GM21723 (cell line): ENCODE results near the gene DTD2.
"Not testable (repeated sequence)": the region's sequence is repeated elsewhere in the genome, so short reads cannot be mapped to it uniquely, and the experiment has no call there.

Source experiments
- ATAC-seq: cut with Tn5 transposase; IDR thresholded peaks from one replicate; pipeline ENCODE4 v1.9.1; 2021; ENCODE audit warnings: mild to moderate bottlenecking, moderate library complexity; ENCODE audit not compliant: unreplicated experiment

DTD2 gene

DNA sequence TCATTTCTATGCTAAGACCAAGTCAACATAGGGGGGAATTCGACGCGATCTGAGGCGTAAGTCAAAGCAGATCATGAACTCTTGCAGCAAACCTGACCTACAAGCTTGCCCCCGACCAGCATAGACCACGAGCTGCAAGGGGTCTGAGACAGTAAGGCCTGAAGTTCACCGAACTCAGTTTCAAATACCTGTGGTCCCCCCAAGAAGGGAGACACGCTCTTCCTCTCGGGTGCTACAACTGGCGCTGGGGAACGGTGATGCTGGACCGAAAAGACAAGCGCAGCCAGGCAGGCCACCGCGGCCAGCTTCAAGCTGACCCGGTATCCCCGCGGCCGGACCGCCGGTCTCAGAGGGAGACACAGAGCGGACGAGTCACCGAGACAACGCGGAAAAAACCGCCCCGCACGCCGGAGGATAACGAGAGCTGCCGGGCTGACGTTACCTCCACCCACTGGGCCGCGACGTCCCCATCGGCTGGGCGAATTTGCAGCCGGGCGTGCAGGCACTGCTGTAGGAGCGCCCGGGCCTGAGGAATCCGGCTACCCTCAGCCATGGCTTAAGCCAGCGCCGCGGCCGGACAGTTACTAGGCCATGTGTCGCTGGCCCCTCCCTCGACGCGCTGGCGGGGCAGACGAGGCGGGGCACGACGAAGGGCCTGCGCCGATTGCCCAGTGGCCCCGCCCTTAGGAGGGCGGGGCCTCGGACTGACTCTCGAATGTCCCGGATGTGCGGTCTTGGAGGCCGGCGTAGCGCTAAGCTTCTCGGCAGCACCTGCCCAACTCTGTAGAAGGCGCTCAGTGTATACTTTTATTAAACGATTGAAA lies at the start of gene DTD2:
Gene DTD2, minus strand, starts transcription at position 666 of the 824 bp plus-strand sequence. Its CDS starts 113 bp downstream, at position 553.
- ATAC-seq, result peak; percentile 99

DNA sequence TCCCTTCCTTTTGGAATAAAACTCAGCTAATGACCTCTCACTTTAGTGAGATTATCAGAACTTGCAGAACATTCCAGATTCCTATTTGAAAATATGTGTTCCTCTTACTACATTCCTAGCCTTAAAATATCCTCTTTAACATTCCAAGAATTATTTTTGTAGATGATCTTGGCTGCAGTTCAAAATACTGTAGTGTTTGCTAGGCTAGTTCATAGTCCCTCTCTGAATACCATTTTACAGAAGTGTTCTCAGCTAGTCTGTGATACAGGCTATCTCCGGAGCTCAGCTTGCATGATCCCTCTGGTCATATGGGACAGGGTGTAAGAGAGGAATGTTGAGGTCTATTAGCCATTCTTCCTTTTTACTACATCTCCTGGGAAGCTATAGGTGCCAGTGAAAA lies 48.1 kb upstream of the DTD2 start:
- no peak for ATAC-seq

DNA sequence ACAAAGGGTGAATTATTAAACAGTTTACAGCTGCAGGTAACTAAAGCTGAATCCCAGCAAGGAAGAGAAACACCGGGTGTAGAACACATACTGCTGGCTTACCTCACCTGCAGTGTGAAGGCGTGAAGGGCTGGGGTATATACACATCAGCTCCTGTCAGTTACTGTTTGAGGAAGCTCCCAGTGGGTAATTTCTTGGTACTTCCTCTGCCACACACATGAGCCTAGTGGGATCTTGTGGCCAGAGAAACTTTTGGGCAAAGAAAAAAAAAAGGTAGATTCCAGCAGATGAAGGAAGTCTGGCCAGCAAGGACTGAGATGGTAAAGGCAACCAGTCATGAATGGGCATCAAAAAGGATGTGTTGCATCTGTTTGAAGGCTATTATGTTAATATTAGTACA lies 44.6 kb upstream of the DTD2 start:
- no peak for ATAC-seq

DNA sequence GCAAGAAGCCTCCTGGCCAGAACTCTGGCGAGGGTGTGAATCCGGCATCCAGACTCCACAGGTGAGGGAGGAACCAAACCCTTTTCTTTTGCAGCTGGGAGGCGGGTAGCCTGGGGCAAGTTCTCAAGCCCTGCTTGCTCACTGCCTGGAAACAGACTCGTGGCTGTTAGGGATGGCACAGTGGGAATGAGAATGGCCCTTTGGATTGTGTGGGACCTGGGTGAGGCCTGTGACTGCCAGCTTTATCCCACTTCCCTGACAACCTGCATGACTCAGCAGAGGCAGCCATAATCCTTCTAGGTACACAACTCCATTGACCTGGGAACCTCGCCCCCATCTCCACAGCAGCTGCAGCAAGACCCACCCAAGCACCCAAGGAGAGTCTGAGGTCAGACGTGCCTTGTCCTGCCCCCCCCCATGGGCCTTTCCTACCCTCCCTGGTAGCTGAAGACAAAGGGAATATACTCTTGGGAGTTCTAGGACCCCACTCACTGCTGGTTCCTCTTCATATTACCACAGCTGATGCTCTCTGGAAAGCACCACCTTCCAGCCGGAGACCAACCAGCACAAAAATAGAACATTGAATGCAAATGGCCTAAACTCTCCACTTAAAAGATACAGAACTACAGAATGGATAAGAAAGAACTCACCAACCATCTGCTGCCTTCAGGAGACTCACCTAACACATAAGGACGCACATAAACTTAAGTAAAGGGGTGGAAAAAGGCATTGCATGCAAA lies 35.6 kb upstream of the DTD2 start:
- ATAC-seq, result no peak

DNA sequence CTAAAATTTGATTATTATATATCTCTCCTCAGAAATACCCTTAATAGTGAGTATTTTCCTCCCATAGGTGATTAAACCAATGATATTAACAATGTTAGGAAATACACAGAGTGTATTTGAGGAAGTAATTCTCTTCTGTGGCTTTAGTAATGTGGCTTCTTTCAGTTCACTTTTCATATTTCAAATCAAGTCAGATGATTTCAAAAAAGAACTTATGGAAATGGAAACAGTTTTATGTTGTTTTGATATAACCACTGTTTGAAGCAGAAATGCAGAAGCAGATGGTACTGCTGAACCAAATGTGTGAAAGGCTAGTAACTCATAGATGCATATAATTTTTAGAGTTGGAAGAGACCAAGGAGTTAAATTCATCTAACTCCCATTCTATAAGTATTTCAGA lies 32.4 kb upstream of the DTD2 start:
- ATAC-seq, result peak; percentile 77

DNA sequence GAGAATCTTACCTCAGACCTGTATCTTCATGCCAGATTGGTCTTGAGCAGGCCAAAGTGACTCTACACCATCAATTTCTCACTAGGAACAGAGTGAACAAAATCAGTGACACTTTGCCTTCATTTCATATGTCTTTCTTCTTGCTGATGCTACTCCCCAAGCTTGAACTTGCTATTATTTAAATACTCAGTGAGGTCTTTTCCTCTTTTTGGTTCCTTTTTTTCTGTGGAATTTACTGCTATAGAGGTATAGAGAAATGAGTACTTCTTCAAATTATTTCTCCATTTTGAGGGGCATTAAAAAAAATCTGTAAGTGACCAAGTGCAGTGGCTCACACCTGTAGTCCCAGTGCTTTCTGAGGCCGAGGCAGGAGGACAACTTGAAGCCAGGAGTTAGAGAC lies 30.6 kb upstream of the DTD2 start, which contains the start of gene GPR33:
Gene GPR33, minus strand, starts transcription at position 154 of the 400 bp plus-strand sequence. CDS start 4,074 bp downstream, outside the sequence.
- no peak for ATAC-seq

DNA sequence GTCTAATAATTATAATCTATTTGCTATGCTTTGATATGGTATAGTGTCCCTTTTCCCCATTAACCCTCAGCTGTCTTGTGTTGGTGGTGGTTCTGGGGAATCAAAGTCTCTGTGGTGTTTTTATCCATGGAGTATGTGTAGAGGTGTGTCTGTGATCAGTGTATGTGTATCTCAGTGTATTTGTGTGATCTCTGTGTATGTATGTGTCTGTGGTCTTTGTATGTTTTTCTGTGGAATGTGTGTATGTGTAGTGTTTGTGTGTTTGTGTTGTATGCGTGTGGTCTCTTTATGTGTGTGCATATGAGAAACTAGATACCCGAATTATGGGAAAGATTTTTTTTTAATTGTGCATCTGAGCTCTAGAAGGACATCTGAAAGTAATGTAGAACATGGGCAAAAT lies 29.5 kb upstream of the DTD2 start:
- ATAC-seq, result no peak

DNA sequence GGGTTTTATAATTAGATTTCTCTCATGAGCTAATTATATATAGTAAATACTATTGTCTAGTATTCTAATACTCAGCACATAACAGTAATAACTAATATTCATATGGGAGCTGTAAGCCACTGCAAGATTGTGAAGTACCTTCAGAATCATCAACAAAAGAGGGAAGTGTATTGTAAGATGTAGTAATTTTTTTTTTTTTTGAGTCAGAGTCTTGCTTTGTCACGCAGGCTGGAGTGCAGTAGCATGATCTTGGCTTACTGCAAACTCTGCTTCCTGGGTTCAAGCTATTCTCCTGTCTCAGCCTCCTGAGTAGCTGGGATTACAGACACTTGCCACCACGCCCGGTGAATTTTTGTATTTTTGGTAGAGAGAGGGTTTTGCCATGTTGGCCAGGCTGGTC lies 27.4 kb upstream of the DTD2 start:
- no peak for ATAC-seq

DNA sequence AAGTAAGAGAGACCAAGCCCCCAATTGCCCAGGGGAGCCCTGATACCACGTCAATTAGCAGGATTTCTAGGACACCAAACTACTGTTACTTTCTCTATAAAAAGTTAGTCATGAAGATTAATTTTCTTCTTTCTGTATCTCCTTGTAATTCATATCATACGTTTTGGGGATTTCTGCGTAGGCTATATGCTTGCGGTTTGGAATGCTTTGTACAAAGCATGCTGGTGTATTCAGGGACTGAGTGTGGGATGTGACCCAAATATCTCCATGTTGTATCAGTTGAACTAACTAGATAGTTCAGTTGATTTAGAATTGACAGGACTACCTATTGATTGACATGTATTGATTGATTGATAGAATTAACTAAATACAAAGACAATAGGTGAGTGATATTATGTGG lies 22.9 kb upstream of the DTD2 start:
- no peak for ATAC-seq

DNA sequence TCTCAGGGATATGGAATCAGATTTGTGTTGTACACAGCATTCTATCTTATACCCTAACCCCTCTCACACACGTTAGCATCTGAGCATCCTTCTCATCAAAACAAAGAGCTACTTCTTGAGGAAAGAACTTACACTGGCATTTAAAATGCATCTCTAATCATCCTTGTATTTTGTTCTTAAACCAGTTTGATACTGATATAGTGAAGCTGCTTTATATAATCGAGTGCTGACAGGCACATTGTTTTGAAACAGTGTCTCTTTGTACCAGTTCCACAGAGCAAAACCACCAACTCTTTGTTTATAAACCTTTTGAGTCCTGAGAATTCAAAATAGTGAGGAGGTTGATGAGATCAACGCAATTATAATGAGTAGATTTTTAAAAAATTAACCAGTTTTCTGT lies 21.7 kb upstream of the DTD2 start:
- no peak for ATAC-seq

DNA sequence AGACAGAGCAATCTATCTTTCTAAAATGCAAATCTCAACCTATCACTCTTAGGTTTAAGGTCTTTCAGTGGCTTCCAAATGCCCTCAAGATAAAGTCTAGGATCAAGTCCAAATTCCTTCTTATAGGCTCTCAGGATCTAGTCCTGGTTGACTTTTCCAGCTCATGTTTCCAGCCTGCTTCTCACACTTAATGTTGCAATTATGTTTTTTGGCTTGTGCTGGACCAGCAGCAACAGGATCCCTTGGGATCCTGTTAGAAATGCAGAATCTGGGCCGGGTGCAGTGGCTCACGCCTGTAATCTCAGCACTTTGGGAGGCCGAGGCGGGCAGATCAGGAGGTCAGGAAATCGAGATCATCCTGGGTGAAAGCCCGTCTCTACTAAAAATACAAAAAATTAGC lies 19.9 kb upstream of the DTD2 start:
- ATAC-seq, result no peak

DNA sequence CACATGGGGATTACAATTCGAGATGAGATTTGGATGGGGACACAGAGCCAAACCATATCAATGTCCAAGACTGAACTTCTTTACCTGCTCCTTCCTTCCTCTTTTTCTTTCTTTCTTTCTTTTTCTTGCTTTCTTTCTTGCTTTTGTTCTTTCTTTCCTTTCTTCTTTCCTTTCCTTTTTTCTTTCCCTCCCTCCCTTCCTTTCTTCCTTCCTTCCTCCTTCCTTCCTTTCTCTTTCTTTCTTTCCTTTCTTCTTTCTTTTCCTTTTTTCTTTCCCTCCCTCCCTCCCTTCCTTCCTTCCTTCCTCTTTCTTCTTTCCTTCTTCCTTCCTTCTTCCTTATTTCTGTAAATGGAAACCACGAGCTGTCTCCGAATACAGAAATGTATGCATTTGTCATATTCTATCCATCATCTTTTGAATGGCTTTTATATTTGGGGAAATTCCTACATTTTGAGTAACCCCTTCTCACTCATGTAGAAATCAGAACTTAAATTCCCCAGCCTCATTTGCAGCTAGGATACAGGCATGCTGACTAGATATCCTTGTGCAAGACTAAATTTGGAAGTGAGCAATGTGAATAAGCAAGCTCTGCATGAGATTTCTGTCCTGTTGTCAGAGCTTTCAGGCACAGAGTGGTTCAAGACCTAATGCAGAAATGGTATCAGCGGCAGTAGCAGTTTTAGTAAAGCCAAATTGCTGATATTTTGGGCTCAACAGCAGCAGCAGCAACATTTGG lies 19.0 kb upstream of the DTD2 start:
- ATAC-seq, result no peak

DNA sequence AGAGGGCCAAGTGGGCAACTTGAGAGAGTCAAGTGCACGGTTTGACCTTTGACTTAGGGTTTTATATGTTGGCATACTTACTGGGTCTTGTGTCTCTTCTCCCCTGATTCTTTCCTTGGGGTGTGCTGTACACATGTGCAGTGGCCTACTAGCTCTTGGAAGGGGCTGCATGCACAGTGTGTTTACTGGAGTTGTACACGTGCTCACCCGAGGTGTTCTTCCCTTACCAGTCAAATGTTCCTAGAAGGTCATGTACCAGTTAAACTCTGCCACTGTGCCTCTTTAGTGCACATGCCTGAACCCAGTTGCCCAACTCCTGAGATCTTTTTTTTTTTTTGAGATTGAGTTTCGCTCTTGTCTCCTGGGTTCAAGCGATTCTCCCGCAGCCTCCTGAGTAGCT lies 9.2 kb upstream of the DTD2 start:
- no peak for ATAC-seq

DNA sequence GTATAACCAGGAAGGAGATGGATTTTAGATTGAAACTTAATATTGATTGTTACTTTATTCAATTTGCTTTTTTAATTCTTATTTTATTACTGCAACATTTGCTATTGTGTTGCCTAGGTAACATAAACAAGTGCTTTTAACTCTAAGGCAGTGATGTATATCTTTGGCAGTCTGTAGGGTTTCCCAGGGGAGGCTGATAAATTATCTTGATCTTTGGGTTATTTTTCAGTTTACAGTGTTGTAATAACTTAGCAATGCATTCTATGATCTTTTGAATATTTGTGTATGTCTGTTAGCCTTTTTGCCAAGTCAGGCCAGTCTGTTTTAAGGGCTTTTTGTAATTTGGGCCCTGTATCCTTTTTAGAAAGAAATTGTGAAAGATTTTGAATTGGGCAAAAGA lies 7.8 kb upstream of the DTD2 start:
- no peak for ATAC-seq

DNA sequence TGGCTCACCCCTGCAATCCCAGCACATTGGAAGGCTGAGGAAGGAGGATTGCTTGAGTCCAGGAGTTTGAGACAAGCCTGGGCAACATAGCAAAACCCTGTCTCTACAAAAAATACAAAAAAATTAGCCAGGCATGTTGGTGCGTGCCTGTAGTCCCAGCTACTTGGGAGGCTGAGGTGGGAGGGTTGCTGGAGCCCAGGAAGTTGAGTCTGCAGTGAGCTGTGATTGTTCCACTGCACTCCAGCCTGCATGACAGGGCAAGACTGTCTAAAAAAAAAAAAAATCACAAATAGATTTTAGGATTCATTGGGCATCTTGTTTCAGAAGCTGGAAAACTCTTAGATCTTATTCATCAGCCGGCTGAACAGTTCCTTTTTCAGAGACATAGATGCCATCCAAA lies 5.1 kb upstream of the DTD2 start:
- ATAC-seq, result not testable (repeated sequence)

DNA sequence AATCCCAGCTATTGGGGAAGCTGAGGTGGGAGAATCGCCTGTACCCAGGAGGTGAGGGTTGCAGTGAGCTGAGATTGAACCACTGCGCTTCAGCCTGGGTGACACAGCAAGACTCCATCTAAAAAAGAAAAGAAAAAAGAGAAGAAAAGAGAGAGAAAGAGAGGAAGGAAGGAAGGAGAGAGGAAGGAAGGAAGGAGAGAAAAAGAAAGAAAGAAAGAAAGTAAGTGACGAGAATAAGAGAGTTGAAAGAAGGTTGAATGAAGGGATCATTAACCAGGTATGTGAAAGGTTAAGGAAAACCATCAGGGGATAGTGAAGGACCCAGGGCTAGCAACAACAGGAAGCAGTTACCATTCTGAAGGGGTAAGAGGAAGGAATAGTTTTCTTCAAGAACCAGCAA lies 4.2 kb upstream of the DTD2 start:
- ATAC-seq, result no peak

DNA sequence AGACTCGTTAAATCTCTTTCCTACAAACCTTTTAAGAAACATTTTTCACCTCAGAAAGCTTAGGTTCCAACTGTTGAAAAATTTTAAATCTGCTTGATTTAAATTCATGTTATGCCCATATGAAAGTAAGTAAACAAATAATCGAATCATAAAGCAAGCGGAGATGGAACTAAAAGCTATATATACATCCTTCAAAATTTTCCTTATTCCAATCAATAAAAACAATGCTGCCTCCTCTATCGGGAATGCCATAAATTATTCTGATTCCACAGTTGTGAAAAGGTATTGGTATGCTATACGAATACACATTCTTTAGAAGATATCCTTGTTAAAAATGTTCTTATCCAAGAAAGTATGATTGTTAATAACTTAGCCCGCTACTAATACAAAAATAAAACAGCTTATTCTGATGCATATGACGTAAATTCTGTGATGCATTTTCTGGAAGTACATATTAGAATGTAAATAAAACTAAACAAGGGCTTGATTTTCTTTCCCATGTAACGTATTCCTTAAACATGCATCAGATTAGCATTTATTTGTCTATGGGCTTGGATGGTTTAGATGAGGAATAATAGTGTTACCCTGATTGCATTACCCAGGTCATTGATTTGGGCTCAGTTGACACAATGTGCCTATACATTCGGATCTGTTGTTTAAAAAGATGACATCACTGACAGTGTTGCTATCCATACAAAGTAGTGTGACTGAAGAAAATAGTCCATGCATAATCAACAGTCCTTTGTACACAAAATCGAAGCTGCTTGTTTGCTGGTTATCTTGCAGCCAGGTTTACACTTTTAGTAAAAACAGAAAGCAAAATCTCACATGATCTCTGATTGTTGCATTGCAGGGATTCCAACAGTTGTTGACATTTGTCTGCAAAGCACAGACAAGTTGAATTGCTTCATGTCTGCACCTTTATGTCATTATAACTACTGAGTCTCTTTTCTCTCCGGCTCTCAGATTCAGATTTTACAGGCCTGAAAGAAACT lies 656 bp upstream of the DTD2 start:
- ATAC-seq, result no peak

DNA sequence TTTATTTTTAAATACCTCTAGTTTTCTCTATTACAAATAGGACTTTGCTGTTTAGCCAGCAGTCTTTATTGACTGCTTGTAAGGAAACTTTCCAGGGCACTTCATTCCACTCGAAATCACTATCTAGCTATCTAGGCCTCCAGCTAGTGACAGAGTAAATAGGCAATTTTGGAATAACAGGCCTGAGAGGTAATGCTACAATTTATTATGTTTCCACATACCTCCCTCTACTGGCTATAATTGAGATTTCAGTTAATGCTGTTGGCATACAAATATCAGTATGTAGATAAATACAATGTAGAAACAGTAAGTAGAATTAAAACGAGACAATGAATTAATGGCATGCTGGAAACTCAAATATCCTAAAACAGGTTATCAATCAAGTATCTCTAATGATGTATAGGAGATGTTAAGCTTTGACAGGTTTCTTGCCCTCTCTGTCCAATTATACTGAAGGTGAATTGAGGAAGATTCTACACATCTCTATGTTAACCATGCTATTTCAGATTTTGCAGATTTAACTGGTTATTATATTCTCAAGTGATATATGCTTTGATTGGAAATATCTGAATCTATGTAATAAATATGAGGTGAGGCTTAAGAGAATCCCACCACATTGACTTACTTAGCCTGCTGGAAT lies 7.2 kb downstream of the DTD2 start:
- ATAC-seq, result peak; percentile 69

DNA sequence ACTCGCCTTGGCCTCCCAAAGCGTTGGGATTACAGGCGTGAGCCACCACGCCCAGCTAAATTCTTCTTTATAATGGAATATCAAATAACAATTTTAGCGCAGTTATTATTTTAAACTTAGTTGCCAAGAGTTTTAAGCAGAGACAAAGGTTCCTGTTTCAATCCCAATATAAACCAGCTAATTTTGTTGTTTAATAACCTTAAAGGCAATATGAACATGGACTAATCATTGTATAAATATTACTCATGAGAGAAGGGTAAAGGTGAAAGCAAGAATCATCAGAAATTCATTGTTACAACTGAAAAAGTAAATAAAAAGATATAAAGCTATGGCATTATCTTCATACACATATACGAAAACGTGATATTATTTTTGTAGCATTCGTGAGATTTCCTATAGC lies 8.2 kb downstream of the DTD2 start:
- ATAC-seq, result no peak

DNA sequence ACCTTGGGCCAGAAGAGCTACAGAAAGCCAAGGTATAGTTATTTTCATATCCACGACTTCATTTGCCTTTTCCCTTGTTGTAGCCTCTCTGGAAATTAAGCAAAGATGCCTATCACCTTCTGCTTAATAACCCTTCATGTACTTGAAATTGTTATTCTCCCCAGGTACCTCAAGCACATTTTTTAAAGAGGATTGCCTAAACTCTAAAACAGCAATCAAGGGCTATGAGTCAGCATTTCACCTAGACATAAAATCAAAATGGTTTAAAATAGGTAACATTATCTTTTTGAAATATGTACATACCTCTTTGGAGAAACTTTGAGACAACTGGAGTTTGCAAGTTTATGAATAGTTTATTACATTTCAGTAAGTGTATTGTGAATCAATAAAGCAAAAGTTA lies 11.6 kb downstream of the DTD2 start:
- no peak for ATAC-seq
